CD4-positive, alpha-beta T cell treated with Interleukin-6 at 100 ng/mL for 8 hours (primary cell): ENCODE measurements around the gene MEIOB.

Experiments used
- DNase-seq: peaks from one replicate; pipeline ENCODE4 v3.0.0-alpha.2; 2020; ENCODE audit warnings: mixed read lengths, low spot score

MEIOB gene

GRCh38 chr16:1787322-1788094 is 84.5 kb downstream of the MEIOB start:
- no peak for DNase-seq

DNA sequence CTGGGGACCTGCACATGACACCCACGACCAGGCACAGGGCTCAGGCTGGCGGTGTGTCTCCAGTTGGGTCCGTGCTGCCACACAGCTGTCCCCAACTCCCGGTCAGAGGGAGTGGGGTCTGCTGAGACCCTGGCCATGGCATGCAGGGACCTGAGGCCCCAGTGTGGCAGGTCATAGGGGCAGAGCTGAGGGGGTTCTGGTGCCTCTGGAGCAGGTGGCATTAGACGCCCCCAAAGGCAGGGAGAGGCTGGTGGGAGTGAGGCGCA is 85.0 kb downstream of the MEIOB start:
- no peak for DNase-seq

DNA sequence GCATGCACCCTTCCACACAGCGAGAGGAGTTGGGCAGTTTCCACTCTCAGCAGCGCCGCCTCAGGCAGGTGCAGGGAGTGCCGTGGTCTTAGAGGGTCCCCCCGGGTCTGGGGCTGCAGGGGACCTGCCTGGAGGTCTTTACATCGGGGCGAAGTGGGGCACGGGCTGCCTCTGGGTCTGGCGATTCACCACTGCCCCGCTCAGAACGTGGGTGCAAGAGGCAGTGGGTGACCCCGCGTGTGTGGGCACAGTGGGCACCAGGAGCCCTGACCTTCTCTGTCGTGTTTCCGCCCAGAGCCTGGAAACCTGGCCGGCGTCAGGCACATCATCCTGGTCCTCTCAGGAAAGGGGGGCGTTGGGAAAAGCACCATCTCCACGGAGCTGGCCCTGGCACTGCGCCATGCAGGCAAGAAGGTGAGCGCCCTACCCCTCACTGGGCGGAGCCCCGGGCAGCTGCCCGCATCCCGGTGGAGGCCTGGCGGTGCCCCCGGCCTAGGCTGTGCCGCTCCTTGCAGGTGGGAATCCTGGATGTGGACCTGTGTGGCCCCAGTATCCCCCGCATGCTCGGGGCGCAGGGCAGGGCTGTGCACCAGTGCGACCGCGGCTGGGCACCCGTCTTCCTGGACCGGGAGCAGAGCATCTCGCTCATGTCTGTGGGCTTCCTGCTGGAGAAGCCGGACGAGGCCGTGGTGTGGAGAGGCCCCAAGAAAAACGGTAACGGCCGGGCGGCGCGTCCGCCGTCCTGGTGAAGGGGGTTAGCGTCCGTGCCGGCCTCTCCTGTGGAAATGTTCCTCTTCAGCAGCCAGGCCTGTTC is 85.5 kb downstream of the MEIOB start:
- DNase-seq: no peak

- DNase-seq: no peak
These were observed 86.2 kb downstream of the MEIOB start for GRCh38 chr16:1785846-1786170.

DNA sequence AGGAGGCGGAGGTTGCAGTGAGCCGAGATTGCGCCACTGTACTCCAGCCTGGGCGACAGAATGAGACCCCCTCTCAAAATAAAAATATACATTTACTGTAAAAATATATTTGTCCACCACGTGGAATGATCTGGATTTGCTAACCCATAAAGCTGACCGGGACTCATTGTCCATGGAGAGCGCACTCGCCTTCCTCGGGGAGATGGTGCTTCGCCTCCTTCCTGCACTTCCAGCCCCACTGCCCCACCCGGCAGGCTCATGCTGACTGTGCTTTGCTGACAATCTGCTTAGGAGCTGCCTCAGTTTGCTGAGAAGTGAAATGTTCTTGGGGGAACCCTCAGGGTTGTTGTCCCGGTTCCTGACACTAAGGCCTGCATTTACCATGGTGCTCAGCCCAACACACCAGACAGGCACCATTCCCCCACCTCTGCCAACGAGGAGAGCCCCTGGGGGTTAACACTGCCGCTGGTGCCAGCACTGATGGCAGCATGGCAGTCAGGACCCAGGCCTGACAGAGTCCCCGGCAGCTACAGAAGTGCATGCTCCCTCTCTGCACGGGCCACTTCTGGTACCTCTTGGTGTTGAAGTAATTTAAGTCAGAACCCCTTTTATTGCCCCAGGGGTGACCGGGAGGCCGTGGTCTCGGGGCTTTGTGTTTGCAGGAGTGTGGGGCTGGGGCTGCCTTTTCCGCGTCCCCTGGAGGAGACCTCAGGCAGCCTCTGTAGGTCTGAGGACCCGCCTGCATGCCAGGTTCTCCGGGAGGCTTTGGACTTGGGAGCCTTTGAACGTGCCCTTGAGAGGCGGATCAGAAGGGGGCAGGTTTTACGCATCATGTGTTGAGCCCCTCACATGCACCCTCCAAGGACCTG is 86.8 kb downstream of the MEIOB start:
- DNase-seq: no peak
